ENCODE data around the gene DRC1. TPM values are rescaled to one million over a fixed set of nuclear protein-coding genes. Genes with fewer than 3 reads are reported as not detected.

The DRC1 gene
- total and polyA plus RNA-seq, 2 of the 13 experiments (the other 11 are each of a cell fraction or from before 2014, with no cell fraction given), result 0.07 TPM; not detected in 1

DNA sequence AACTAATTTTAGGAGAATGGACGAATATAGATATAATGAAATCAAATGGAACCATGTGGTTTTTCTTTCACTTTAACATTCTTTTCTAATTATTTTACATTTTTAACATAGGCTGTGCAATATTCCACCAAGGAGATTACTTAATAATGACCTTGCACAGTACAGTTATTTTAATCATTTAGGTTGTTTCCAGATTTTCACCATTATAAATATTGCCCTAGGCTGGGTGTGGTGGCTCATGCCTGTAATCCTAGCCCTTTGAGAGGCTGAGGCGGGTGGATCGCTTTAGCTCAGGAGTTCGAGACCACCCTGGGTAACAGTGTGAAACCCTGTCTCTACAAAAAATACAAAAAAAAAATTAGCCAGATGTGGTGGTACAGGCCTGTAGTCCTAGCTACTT is 14.5 kb upstream of the DRC1 start (continued):
- TF ChIP-seq, protein P1, sequence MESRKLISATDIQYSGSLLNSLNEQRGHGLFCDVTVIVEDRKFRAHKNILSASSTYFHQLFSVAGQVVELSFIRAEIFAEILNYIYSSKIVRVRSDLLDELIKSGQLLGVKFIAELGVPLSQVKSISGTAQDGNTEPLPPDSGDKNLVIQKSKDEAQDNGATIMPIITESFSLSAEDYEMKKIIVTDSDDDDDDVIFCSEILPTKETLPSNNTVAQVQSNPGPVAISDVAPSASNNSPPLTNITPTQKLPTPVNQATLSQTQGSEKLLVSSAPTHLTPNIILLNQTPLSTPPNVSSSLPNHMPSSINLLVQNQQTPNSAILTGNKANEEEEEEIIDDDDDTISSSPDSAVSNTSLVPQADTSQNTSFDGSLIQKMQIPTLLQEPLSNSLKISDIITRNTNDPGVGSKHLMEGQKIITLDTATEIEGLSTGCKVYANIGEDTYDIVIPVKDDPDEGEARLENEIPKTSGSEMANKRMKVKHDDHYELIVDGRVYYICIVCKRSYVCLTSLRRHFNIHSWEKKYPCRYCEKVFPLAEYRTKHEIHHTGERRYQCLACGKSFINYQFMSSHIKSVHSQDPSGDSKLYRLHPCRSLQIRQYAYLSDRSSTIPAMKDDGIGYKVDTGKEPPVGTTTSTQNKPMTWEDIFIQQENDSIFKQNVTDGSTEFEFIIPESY (CRISPR knock-in tag; IDR thresholded peaks at IDR 0.05), result no peak
- TF ChIP-seq SMARCE1 (IDR thresholded peaks at IDR 0.05; ENCODE audit: borderline replicate concordance), result no peak
- no peak for TF ChIP-seq ZSCAN21 (CRISPR knock-in tag; IDR thresholded peaks at IDR 0.05; ENCODE audit: borderline replicate concordance)
- no peak for TF ChIP-seq ZNF564 (CRISPR knock-in tag; IDR thresholded peaks at IDR 0.05)
- TF ChIP-seq ZNF629 (CRISPR knock-in tag; conservative IDR thresholded peaks at IDR 0.05), result no peak
- no peak for TF ChIP-seq ZNF780A (CRISPR knock-in tag; IDR thresholded peaks at IDR 0.05)
- TF ChIP-seq ZNF713 (CRISPR knock-in tag; IDR thresholded peaks at IDR 0.05), result no peak
- no peak for TF ChIP-seq ZNF121 (CRISPR knock-in tag; IDR thresholded peaks at IDR 0.05)
- TF ChIP-seq RBM39 (IDR thresholded peaks at IDR 0.05; ENCODE audit: low read depth, low read length, poor library complexity, severe bottlenecking), result no peak
- no peak for TF ChIP-seq SETDB1 (CRISPR knock-in tag; IDR thresholded peaks at IDR 0.05; ENCODE audit: borderline replicate concordance)
- TF ChIP-seq ZC3H13 (CRISPR knock-in tag; IDR thresholded peaks at IDR 0.05), result no peak

DNA sequence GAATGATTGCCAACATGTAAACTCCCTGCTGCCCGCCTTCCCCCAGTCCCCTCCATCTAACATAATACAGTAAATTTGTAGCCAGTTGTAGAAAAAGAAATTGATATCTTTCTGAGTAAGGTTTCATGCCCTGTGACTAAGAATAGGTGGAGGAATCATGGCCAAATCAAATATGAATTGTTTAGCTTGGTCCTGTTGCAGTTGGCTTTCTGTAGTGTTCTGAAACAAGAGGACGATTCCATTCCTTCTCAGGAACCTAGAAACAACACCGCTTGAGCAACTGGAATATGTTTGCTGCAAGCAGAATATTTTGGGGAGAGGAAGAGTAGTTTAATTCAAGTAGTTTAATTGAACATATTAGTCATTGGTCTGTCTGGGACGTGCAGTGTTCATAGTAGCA is 7.0 kb upstream of the DRC1 start:
- Histone ChIP-seq H3K36me3 (replicated peaks in 1 of 2; ENCODE audit: control insufficient read depth in 1 of 2, insufficient read depth in 2 of 2, low read length in 2 of 2) (peaks cover 6 to 31% of the 10 kb centered on the region in 2 experiments), H2AFZ (ENCODE audit: low read length) (no peak overlapping the region), H3K4me3 (replicated peaks in 1 of 3; ENCODE audit: insufficient read depth in 1 of 3, low read depth in 2 of 3, low read length in 3 of 3) (no peak overlapping the region), H3K79me2 (ENCODE audit: insufficient read depth, low read length) (no peaks in the 10 kb centered on the region), H3K9ac (ENCODE audit: insufficient read depth, low read depth, low read length) (no peak overlapping the region), H3K27ac (ENCODE audit: extremely low read length, insufficient read depth, low read length) (no peak overlapping the region), H3K9me3 (ENCODE audit: low read length) (no peaks in the 10 kb centered on the region), H3K4me2 (ENCODE audit: low read depth, low read length) (no peak overlapping the region), H3K27me3 (ENCODE audit: control insufficient read depth in 1 of 2, insufficient read depth in 2 of 2, low read length in 2 of 2) (no peaks in the 10 kb centered on the region), H3K4me1 (ENCODE audit: insufficient read depth, low read length) (no peaks in the 10 kb centered on the region), H4K20me1 (ENCODE audit: insufficient read depth, low read length) (no peaks in the 10 kb centered on the region)
- DNase-seq (ENCODE audit: low spot score) (no peak), ATAC-seq (no peak), FAIRE-seq (no peak)
- 98% methylated on average over 4 of the region's 4 CpGs for WGBS (ENCODE audit: low lambda C conversion rate)
- BruUV-seq (replicated peaks), result TSS peak; percentile 5
- ChIA-PET POLR2A (no interaction called here), CTCF (ENCODE audit: low intra/inter-chr PET ratio, low total read pairs) (no interaction called here)
- intact Hi-C loops (cut with micrococcal nuclease; ENCODE audit: unreplicated experiment) (loop anchor here (5.0 kb wide), 1 partner anchor 63 kb away; no protein-coding TSS in a partner anchor), in situ Hi-C loops (cut with HindIII; ENCODE audit: extremely low pct_ligation_motif_present, low pct_unique_long_range_greater_than_20kb) (no loop called here)
- TF ChIP-seq PHF8 (CRISPR knock-in tag; IDR thresholded peaks at IDR 0.05) (no peak), SP2 (CRISPR knock-in tag; IDR thresholded peaks at IDR 0.05) (no peak), YEATS2 (CRISPR knock-in tag; IDR thresholded peaks at IDR 0.05; ENCODE audit: borderline replicate concordance) (no peak), GABPB1 (CRISPR knock-in tag; IDR thresholded peaks at IDR 0.05) (no peak)
- TF ChIP-seq, protein P2, sequence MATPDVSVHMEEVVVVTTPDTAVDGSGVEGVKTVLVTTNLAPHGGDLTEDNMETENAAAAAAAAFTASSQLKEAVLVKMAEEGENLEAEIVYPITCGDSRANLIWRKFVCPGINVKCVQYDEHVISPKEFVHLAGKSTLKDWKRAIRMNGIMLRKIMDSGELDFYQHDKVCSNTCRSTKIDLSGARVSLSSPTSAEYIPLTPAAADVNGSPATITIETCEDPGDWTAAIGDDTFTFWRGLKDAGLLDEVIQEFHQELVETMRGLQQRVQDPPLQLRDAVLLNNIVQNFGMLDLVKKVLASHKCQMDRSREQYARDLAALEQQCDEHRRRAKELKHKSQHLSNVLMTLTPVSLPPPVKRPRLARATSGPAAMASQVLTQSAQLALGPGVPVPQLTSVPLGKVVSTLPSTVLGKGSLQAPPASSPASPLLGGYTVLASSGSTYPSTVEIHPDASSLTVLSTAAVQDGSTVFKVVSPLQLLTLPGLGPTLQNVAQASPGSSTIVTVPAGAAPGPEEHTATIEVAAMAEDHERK (CRISPR knock-in tag; IDR thresholded peaks at IDR 0.05; ENCODE audit: low read depth), result no peak
- TF ChIP-seq, protein P3, sequence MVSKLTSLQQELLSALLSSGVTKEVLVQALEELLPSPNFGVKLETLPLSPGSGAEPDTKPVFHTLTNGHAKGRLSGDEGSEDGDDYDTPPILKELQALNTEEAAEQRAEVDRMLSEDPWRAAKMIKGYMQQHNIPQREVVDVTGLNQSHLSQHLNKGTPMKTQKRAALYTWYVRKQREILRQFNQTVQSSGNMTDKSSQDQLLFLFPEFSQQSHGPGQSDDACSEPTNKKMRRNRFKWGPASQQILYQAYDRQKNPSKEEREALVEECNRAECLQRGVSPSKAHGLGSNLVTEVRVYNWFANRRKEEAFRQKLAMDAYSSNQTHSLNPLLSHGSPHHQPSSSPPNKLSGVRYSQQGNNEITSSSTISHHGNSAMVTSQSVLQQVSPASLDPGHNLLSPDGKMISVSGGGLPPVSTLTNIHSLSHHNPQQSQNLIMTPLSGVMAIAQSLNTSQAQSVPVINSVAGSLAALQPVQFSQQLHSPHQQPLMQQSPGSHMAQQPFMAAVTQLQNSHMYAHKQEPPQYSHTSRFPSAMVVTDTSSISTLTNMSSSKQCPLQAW (CRISPR knock-in tag; IDR thresholded peaks at IDR 0.05), result no peak
- TF ChIP-seq, protein P4, sequence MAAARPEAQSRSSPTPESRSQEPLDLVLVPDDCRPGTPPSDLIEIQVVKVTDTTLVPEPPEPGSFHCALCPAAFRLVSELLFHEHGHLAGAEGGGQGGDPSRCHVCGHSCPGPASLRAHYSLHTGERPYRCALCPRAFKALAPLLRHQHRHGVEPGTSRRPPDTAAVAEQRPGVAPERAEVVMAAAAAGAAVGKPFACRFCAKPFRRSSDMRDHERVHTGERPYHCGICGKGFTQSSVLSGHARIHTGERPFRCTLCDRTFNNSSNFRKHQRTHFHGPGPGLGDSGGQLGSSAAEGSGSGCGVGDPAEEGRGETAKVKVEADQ (CRISPR knock-in tag; IDR thresholded peaks at IDR 0.05; ENCODE audit: borderline replicate concordance), result no peak
